H1 (cell line): ENCODE data around the gene TFAP2B. TPM values are rescaled to one million over a fixed set of nuclear protein-coding genes. Genes with fewer than 3 reads are reported as not detected.
A peak's percentile ranks its signal among the peaks of the same experiment; 100 is the strongest.

Experiments
- CTCF ChIA-PET: fragments of 300-600 bp; sonication (Branson Sonifier 250); formaldehyde crosslinking; loops from one replicate; lab custom pipeline; 2021; ENCODE audit not compliant: partially characterized antibody; lab: Charles Lee
- POLR2A ChIA-PET: fragments of 300-600 bp; sonication (Branson Sonifier 250); formaldehyde crosslinking; loops from one replicate; lab custom pipeline; 2021; ENCODE audit warnings: inconsistent platforms; ENCODE audit not compliant: partially characterized antibody; lab: Charles Lee
- DNase-seq, 2 experiments: peaks; one replicate each; pipeline versions ENCODE4 v3.0.0 to v3.0.0-alpha.2; 2010 to 2022; ENCODE audit warnings: low spot score in 2 of 2, low read depth in 1 of 2, mixed read lengths in 1 of 2
- FAIRE-seq: peaks from 2 replicates; lab custom pipeline; 2011; peaks lifted over from hg19 to GRCh38; lab: Jason Lieb, UNC
- H2AFZ ChIP-seq: 2 replicates; pipeline ENCODE4 v1.8.1; 2012; ENCODE audit warnings: low read length, inconsistent platforms
- H2AK5ac ChIP-seq: 2 replicates; pipeline ENCODE4 v1.6.1; 2013; ENCODE audit warnings: low read depth, low read length
- H2BK120ac ChIP-seq: replicated peaks from 2 replicates; pipeline ENCODE3; 2013; ENCODE audit warnings: low read depth, low read length, inconsistent platforms
- H2BK12ac ChIP-seq: 2 replicates; pipeline ENCODE4 v1.6.1; 2013; ENCODE audit warnings: low read depth, low read length
- H2BK15ac ChIP-seq: 2 replicates; pipeline ENCODE4 v1.6.1; 2013; ENCODE audit warnings: low read length
- H2BK20ac ChIP-seq: 2 replicates; pipeline ENCODE4 v1.6.1; 2013; ENCODE audit warnings: low read length
- H2BK5ac ChIP-seq: 2 replicates; pipeline ENCODE4 v1.6.1; 2013; ENCODE audit warnings: low read depth, low read length
- H3K14ac ChIP-seq: 2 replicates; pipeline ENCODE4 v1.6.1; 2013; ENCODE audit warnings: inconsistent platforms; ENCODE audit not compliant: insufficient read length
- H3K18ac ChIP-seq: 2 replicates; pipeline ENCODE4 v1.6.1; 2013; ENCODE audit warnings: low read length; ENCODE audit errors: extremely low read depth
- H3K23ac ChIP-seq: 2 replicates; pipeline ENCODE4 v1.6.1; 2013; ENCODE audit warnings: inconsistent platforms; ENCODE audit not compliant: insufficient read length
- H3K23me2 ChIP-seq: 2 replicates; pipeline ENCODE4 v1.6.1; 2013; ENCODE audit warnings: low read depth, low read length
- H3K27ac ChIP-seq: 2 replicates; pipeline ENCODE4 v1.6.1; 2011; ENCODE audit warnings: low read depth, low read length, inconsistent platforms
- H3K27me3 ChIP-seq, 4 experiments: replicated peaks in 1 of 4; 1 replicate in 1 of 4; 2 replicates in 3 of 4; pipeline versions ENCODE4 v1.6.1 to v1.8.1; 2011 to 2013; ENCODE audit warnings: low read length in 3 of 4, mild to moderate bottlenecking in 3 of 4, inconsistent platforms in 2 of 4, mixed read lengths in 2 of 4, moderate library complexity in 1 of 4; ENCODE audit not compliant: control insufficient read depth in 3 of 4, insufficient read depth in 3 of 4; ENCODE audit errors: extremely low read depth in 1 of 4
- H3K36me3 ChIP-seq, 4 experiments: 2 replicates each; pipeline versions ENCODE4 v1.6.1 to v1.8.1; 2011 to 2013; ENCODE audit warnings: mild to moderate bottlenecking in 4 of 4, low read length in 3 of 4, moderate library complexity in 2 of 4, control low read depth in 1 of 4, inconsistent platforms in 1 of 4; ENCODE audit not compliant: insufficient read depth in 4 of 4, control insufficient read depth in 2 of 4
- H3K4ac ChIP-seq: replicated peaks from 2 replicates; pipeline ENCODE3; 2013; ENCODE audit warnings: low read length, low read depth, mixed read lengths, inconsistent platforms; ENCODE audit not compliant: insufficient read length
- H3K4me1 ChIP-seq, 4 experiments: replicated peaks in 1 of 4; 1 replicate in 1 of 4; 2 replicates in 3 of 4; pipeline versions ENCODE4 v1.6.1 to v1.8.1; 2011 to 2013; ENCODE audit warnings: low read length in 3 of 4, inconsistent platforms in 2 of 4, mixed read lengths in 1 of 4; ENCODE audit not compliant: insufficient read depth in 4 of 4, control insufficient read depth in 3 of 4
- H3K4me2 ChIP-seq, 2 experiments: 2 replicates each; pipeline versions ENCODE4 v1.6.1 to v1.8.1; 2011 to 2013; ENCODE audit warnings: low read depth in 2 of 2, low read length in 2 of 2, control low read depth in 1 of 2, inconsistent platforms in 1 of 2, mild to moderate bottlenecking in 1 of 2; ENCODE audit not compliant: insufficient read depth in 1 of 2
- H3K4me3 ChIP-seq, 4 experiments: fragments of 200-600, 300-600 bp in 1 of 4; sonication (generic), shearing (Covaris generic), sonication (Bioruptor Twin) in 1 of 4; 2 replicates each; pipeline versions ENCODE4 v1.5.1 to v1.8.1; 2011 to 2016; ENCODE audit warnings: low read length in 4 of 4, low read depth in 3 of 4, control low read depth in 2 of 4, inconsistent platforms in 2 of 4, mild to moderate bottlenecking in 2 of 4, mixed read lengths in 1 of 4, moderate library complexity in 1 of 4; ENCODE audit not compliant: insufficient read depth in 2 of 4; ENCODE audit errors: extremely low read depth in 1 of 4
- H3K56ac ChIP-seq: replicated peaks from 2 replicates; pipeline ENCODE3; 2013; ENCODE audit warnings: low read depth, mild to moderate bottlenecking, mixed read lengths, low read length, inconsistent platforms; ENCODE audit not compliant: insufficient read length
- H3K79me1 ChIP-seq: 2 replicates; pipeline ENCODE4 v1.6.1; 2013; ENCODE audit warnings: low read depth, low read length, control low read depth
- H3K79me2 ChIP-seq, 2 experiments: 2 replicates each; pipeline versions ENCODE4 v1.6.1 to v1.8.1; 2012 to 2013; ENCODE audit warnings: low read length in 2 of 2, mild to moderate bottlenecking in 2 of 2, inconsistent platforms in 1 of 2; ENCODE audit not compliant: insufficient read depth in 2 of 2, control insufficient read depth in 1 of 2
- H3K9ac ChIP-seq, 4 experiments: replicated peaks in 1 of 4; 1 replicate in 1 of 4; 2 replicates in 3 of 4; pipeline versions ENCODE4 v1.6.1 to v1.8.1; 2011 to 2013; ENCODE audit warnings: low read depth in 3 of 4, low read length in 3 of 4, control low read depth in 2 of 4, mild to moderate bottlenecking in 2 of 4, moderate library complexity in 2 of 4, inconsistent platforms in 1 of 4; ENCODE audit errors: extremely low read depth in 1 of 4
- H3K9me3 ChIP-seq, 2 experiments: 2 replicates each; pipeline versions ENCODE4 v1.6.1 to v1.8.1; 2012 to 2013; ENCODE audit warnings: mild to moderate bottlenecking in 2 of 2, moderate library complexity in 2 of 2, control low read depth in 1 of 2, inconsistent platforms in 1 of 2, low read depth in 1 of 2, low read length in 1 of 2, mixed read lengths in 1 of 2; ENCODE audit not compliant: insufficient read depth in 2 of 2
- H4K20me1 ChIP-seq, 2 experiments: replicated peaks in 1 of 2; 2 replicates each; pipeline versions ENCODE3 to v1.8.1; 2011 to 2013; ENCODE audit warnings: inconsistent platforms in 2 of 2, low read length in 2 of 2, mild to moderate bottlenecking in 1 of 2; ENCODE audit not compliant: insufficient read depth in 2 of 2, control insufficient read depth in 1 of 2
- H4K5ac ChIP-seq: 2 replicates; pipeline ENCODE4 v1.6.1; 2013; ENCODE audit warnings: low read length, low read depth, mixed read lengths, inconsistent platforms; ENCODE audit not compliant: insufficient read length
- H4K8ac ChIP-seq: 2 replicates; pipeline ENCODE4 v1.8.0; 2013; ENCODE audit warnings: mild to moderate bottlenecking, moderate library complexity, low read length, inconsistent platforms; ENCODE audit not compliant: insufficient read depth; ENCODE audit errors: extremely low read depth
- H4K91ac ChIP-seq: replicated peaks from 2 replicates; pipeline ENCODE3; 2013; ENCODE audit warnings: low read length, mixed read lengths, inconsistent platforms; ENCODE audit not compliant: insufficient read length
- ATF3 ChIP-seq: IDR thresholded peaks from 2 replicates; pipeline ENCODE4 v1.6.1; 2011; ENCODE audit warnings: low read depth, mild to moderate bottlenecking, low read length; ENCODE audit not compliant: insufficient read depth
- BACH1 ChIP-seq: IDR thresholded peaks from 2 replicates; pipeline ENCODE4 v1.6.1; 2012; ENCODE audit warnings: low read length, improper control_type of control experiment
- CHD2 ChIP-seq: IDR thresholded peaks from 2 replicates; pipeline ENCODE4 v1.6.1; 2012; ENCODE audit warnings: low read length, improper control_type of control experiment
- CTBP2 ChIP-seq: IDR thresholded peaks from 2 replicates; pipeline ENCODE4 v1.7.0; 2011; ENCODE audit warnings: borderline replicate concordance, mild to moderate bottlenecking, moderate library complexity, mixed read lengths, low read length; ENCODE audit not compliant: insufficient read depth, insufficient read length
- E2F6 ChIP-seq: IDR thresholded peaks from 2 replicates; pipeline ENCODE4 v1.6.1; 2012; ENCODE audit warnings: inconsistent platforms
- EGR1 ChIP-seq: IDR thresholded peaks from 2 replicates; pipeline ENCODE4 v1.6.1; 2011; ENCODE audit warnings: low read depth, low read length, borderline replicate concordance
- EZH2 ChIP-seq: fragments of 200-600 bp; sonication (generic); IDR thresholded peaks from 2 replicates; pipeline ENCODE4 v1.7.1; 2012; ENCODE audit warnings: low read depth, mild to moderate bottlenecking, moderate library complexity, low read length, inconsistent platforms; ENCODE audit not compliant: severe bottlenecking
- NRF1 ChIP-seq: IDR thresholded peaks from 2 replicates; pipeline ENCODE4 v1.6.1; 2011; ENCODE audit warnings: mild to moderate bottlenecking, low read depth, low read length, improper control_type of control experiment
- RBBP5 ChIP-seq: IDR thresholded peaks from 2 replicates; pipeline ENCODE4 v1.7.1; 2012; ENCODE audit warnings: low read depth, mild to moderate bottlenecking, inconsistent platforms, low read length, moderate library complexity, borderline replicate concordance
- SIX5 ChIP-seq: IDR thresholded peaks from 2 replicates; pipeline ENCODE4 v1.6.1; 2011; ENCODE audit warnings: mild to moderate bottlenecking, low read depth, low read length
- YY1 ChIP-seq: IDR thresholded peaks from 2 replicates; pipeline ENCODE4 v1.6.1; 2011; ENCODE audit warnings: low read depth, mild to moderate bottlenecking, low read length
- WGBS, 2 experiments: shearing (Covaris generic) in 1 of 2; methylation state at CpG; one replicate each; pipeline versions ENCODE4 v1.1.6 to v1.1.7; 2013 to 2015; ENCODE audit warnings: low lambda C conversion rate in 2 of 2, mixed read lengths in 2 of 2, inconsistent platforms in 1 of 2, low coverage in 1 of 2, missing lambda C conversion rate in 1 of 2; ENCODE audit not compliant: insufficient replicate concordance in 2 of 2, insufficient coverage in 1 of 2, insufficient read length in 1 of 2; ENCODE audit errors: extremely low coverage in 1 of 2, missing lambda C conversion rate in 1 of 2; 5-methylcytosine and 5-hydroxymethylcytosine counted together
- polyA plus RNA-seq, 7 experiments: library from polyadenylated mRNA; depleted of rRNA in 3 of 7; stranded (reverse) in 5 of 7; unstranded in 2 of 7; fragments of >200 nt in 5 of 7; fragments of 200-250 nt in 2 of 7; gene quantifications; 1 replicate in 5 of 7; 2 replicates in 1 of 7; 4 replicates in 1 of 7; pipeline versions ENCODE4 v1.2.1 to v1.2.3, GENCODE V29; 2011 to 2013; ENCODE audit warnings: missing spikeins in 2 of 7, mixed read lengths in 2 of 7
- total RNA-seq: library from RNA; stranded (reverse); fragmentation: NEBNext Ultra II Directional; extraction: Animal tissue kit (Norgen Biotek cat#: 25700); gene quantifications from 2 replicates; pipeline ENCODE4 v1.2.1, GENCODE V29; 2021

The TFAP2B gene
- total and polyA plus RNA-seq, 2 of the 8 experiments (the other 6 are each of a cell fraction or from before 2014, with no cell fraction given) = not detected

- peaks cover 0 to 8% (median 0%) of the 10 kb centered on the region in 4 experiments; a peak in 1 of 7 replicates for H3K4me1 ChIP-seq
- FAIRE-seq (no peak), DNase-seq (no peak)
- H2BK12ac ChIP-seq = no peak overlapping the region
- POLR2A ChIA-PET = no interaction called here
- H2BK15ac ChIP-seq = no peak overlapping the region
- H2AFZ ChIP-seq = 0 out of 2 replicates have a peak overlapping the region, but pooled peaks have one; percentile 34
- H4K5ac ChIP-seq = no peak overlapping the region
- CTCF ChIA-PET = interaction anchor here (0.9 to 2.9 kb wide), 5 partner anchors 25 to 1206 kb away, joined by 3 to 11 read pairs (median 5); no protein-coding TSS in a partner anchor
- no peak overlapping the region for H3K14ac ChIP-seq
- peak overlapping the region; percentile 18 to 74; a peak in 3 of 4 replicates for H3K4me2 ChIP-seq
- no peak overlapping the region for H2BK120ac ChIP-seq
- H2AK5ac ChIP-seq = no peak overlapping the region
- no peaks in the 10 kb centered on the region for H3K79me1 ChIP-seq
- H3K4me3 ChIP-seq = peak overlapping the region in 3 of 4 experiments; percentile 4 to 64 (median 10); a peak in 3 of 8 replicates
- H3K36me3 ChIP-seq = peaks cover 0 to 3% (median 0%) of the 10 kb centered on the region in 4 experiments; a peak in 1 of 8 replicates
- H3K9me3 ChIP-seq = peaks cover 0 to under 1% of the 10 kb centered on the region in 2 experiments; a peak in 1 of 4 replicates
- no peak overlapping the region for H3K4ac ChIP-seq
- H3K23ac ChIP-seq = no peak overlapping the region
- H4K20me1 ChIP-seq = peaks cover 0 to 2% of the 10 kb centered on the region in 2 experiments
- no peak overlapping the region for H2BK5ac ChIP-seq
- H2BK20ac ChIP-seq = no peak overlapping the region
- H3K9ac ChIP-seq = no peak overlapping the region
- TF ChIP-seq YY1 (no peak), BACH1 (no peak), CTBP2 (no peak), NRF1 (no peak), RBBP5 (no peak), SIX5 (no peak), CHD2 (no peak), ATF3 (no peak), EZH2 (no peak), EGR1 (no peak), E2F6 (no peak)
- H4K91ac ChIP-seq = no peak overlapping the region
- H4K8ac ChIP-seq = no peak overlapping the region
- peaks cover 31 to 54% (median 41%) of the 10 kb centered on the region in 4 experiments for H3K27me3 ChIP-seq
- no peak overlapping the region for H3K56ac ChIP-seq
- H3K79me2 ChIP-seq = no peaks in the 10 kb centered on the region
- peaks cover 3% of the 10 kb centered on the region; the same call in 1 of the 2 replicates for H3K23me2 ChIP-seq
- 25% methylated on average over 16 of the region's 16 CpGs; no CpG with 5 or more reads in 1 of the 2 experiments for WGBS, 2 experiments
- no peak overlapping the region for H3K27ac ChIP-seq
- no peak overlapping the region for H3K18ac ChIP-seq
These were observed 3.1 kb upstream of the TFAP2B start for GRCh38 chr6:50815436-50816114.
